Glomerular endothelial cell (primary cell): ENCODE results near the gene SULF2. TPM values are rescaled to one million over a fixed set of nuclear protein-coding genes. Genes with fewer than 3 reads are reported as not detected.

Source experiments
- DNase-seq: peaks from one replicate; pipeline ENCODE4 v3.0.0-alpha.2; 2011; ENCODE audit warnings: low read depth, low spot score; ENCODE audit errors: extremely low read depth
- total RNA-seq: library from RNA; depleted of rRNA; stranded (reverse); fragments of >200 nt; gene quantifications from 2 replicates; pipeline ENCODE4 v1.2.3, GENCODE V29; 2015

Gene SULF2
- total RNA-seq, 1 donor from 2014 or later: 1,185 TPM

GRCh38 chr20:47660983-47661700 lies 124.1 kb downstream of the SULF2 start:
- no peak for DNase-seq

GRCh38 chr20:47660602-47660905 lies 124.7 kb downstream of the SULF2 start:
- DNase-seq: no peak

- DNase-seq: no peak
These were observed 125.2 kb downstream of the SULF2 start for GRCh38 chr20:47659904-47660601.

GRCh38 chr20:47656318-47656717 lies 129.0 kb downstream of the SULF2 start:
- DNase-seq: no peak

GRCh38 chr20:47655635-47656034 lies 129.6 kb downstream of the SULF2 start:
- no peak for DNase-seq

GRCh38 chr20:47654370-47654769 lies 130.9 kb downstream of the SULF2 start:
- no peak for DNase-seq

- no peak for DNase-seq
These were observed 131.4 kb downstream of the SULF2 start for GRCh38 chr20:47653869-47654268.

GRCh38 chr20:47652794-47653193 lies 132.5 kb downstream of the SULF2 start:
- DNase-seq: no peak

GRCh38 chr20:47652301-47652700 lies 133.0 kb downstream of the SULF2 start:
- no peak for DNase-seq

- DNase-seq: no peak
These were observed 136.3 kb downstream of the SULF2 start for GRCh38 chr20:47648943-47649342.

- DNase-seq: no peak
These were observed 137.3 kb downstream of the SULF2 start for GRCh38 chr20:47647994-47648393.

GRCh38 chr20:47645632-47646031 lies 139.6 kb downstream of the SULF2 start:
- DNase-seq: no peak

- no peak for DNase-seq
These were observed 142.7 kb downstream of the SULF2 start for GRCh38 chr20:47642624-47643023.

GRCh38 chr20:47642118-47642517 lies 143.2 kb downstream of the SULF2 start:
- DNase-seq: no peak

GRCh38 chr20:47638851-47639250 lies 146.4 kb downstream of the SULF2 start:
- DNase-seq: no peak

GRCh38 chr20:47635256-47635655 lies 150.0 kb downstream of the SULF2 start:
- no peak for DNase-seq

GRCh38 chr20:47631078-47631477 lies 154.2 kb downstream of the SULF2 start:
- no peak for DNase-seq

GRCh38 chr20:47629907-47630306 lies 155.4 kb downstream of the SULF2 start:
- DNase-seq: no peak

- no peak for DNase-seq
These were observed 157.7 kb downstream of the SULF2 start for GRCh38 chr20:47627540-47627939.

- no peak for DNase-seq
These were observed 162.1 kb downstream of the SULF2 start for GRCh38 chr20:47623206-47623605.

GRCh38 chr20:47622118-47622665 lies 163.1 kb downstream of the SULF2 start:
- no peak for DNase-seq
